HUES64 (cell line): ENCODE results near the gene SLC9B2.

Source experiments
- H3K27ac ChIP-seq: 2 replicates; pipeline ENCODE4 v1.7.0; 2013; ENCODE audit warnings: low read depth, low read length, inconsistent platforms
- H3K27me3 ChIP-seq: 2 replicates; pipeline ENCODE4 v1.6.1; 2013; ENCODE audit warnings: mild to moderate bottlenecking, low read length; ENCODE audit not compliant: insufficient read depth
- H3K36me3 ChIP-seq: 2 replicates; pipeline ENCODE4 v1.6.1; 2013; ENCODE audit warnings: mild to moderate bottlenecking, low read length; ENCODE audit not compliant: insufficient read depth
- H3K4me1 ChIP-seq: 2 replicates; pipeline ENCODE4 v1.6.1; 2013; ENCODE audit warnings: mild to moderate bottlenecking, low read length, moderate library complexity; ENCODE audit not compliant: insufficient read depth
- H3K4me3 ChIP-seq: 2 replicates; pipeline ENCODE4 v1.5.1; 2013; ENCODE audit warnings: mild to moderate bottlenecking, low read length, moderate library complexity
- H3K9ac ChIP-seq: 2 replicates; pipeline ENCODE4 v1.6.1; 2013; ENCODE audit warnings: mild to moderate bottlenecking, low read depth, low read length
- H3K9me3 ChIP-seq: 2 replicates; pipeline ENCODE4 v1.6.1; 2013; ENCODE audit warnings: low read depth, low read length; ENCODE audit not compliant: insufficient read depth
- WGBS: fragments of 150-250, 120-280 bp; methylation state at CpG from one replicate; pipeline ENCODE4 v1.1.7; 2013; ENCODE audit warnings: missing lambda C conversion rate; 5-methylcytosine and 5-hydroxymethylcytosine counted together

SLC9B2 gene

DNA sequence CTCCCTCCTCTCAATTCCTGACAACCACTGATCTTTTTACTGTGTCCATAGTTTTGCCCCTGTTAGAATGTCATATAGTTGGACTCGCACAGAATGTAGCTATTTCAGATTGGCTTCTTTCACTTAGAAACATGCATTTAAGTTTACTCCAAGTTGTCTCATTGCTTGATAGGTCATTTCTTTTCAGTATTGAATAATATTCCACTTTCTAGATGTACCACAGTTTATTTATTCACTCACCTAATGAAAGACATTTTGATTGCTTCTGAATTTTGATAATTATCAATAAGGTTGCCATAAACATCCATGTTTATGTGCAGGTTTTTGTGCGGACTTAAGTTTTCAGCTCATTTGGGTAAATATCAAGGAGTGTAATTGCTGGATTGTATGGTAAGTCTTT is 95.6 kb downstream of the SLC9B2 start:
- Histone ChIP-seq H3K36me3 (no peaks in the 10 kb centered on the region), H3K4me1 (no peaks in the 10 kb centered on the region), H3K4me3 (no peak overlapping the region), H3K9me3 (no peaks in the 10 kb centered on the region), H3K27ac (no peak overlapping the region), H3K9ac (no peak overlapping the region), H3K27me3 (no peaks in the 10 kb centered on the region)
- 94% methylated on average over 2 of the region's 2 CpGs for WGBS
